HepG2 (cell line): ENCODE results near the gene DAB1. TPM values are rescaled to one million over a fixed set of nuclear protein-coding genes. Genes with fewer than 3 reads are reported as not detected.

Experiments
- ATAC-seq: fragments of 200-7000 bp; cut with Tn5 transposase; 3 replicates; pipeline ENCODE4 v1.9.1; 2020; ENCODE audit warnings: mild to moderate bottlenecking, moderate library complexity
- BruUV-seq: library from RNA; stranded (reverse); fragments of 400-500 nt; replicated peaks from 2 replicates; lab custom pipeline; 2021; lab: Mats Ljungman, UMichigan
- CTCF ChIA-PET: fragments of 300-600 bp; formaldehyde crosslinking; extraction: SDS; loops from one replicate; lab custom pipeline; 2021; ENCODE audit warnings: low total read pairs, inconsistent platforms, low intra/inter-chr PET ratio; lab: Yijun Ruan, JAX
- POLR2A ChIA-PET: fragments of 350-600 bp; sonication (Branson Sonifier 250); formaldehyde crosslinking; loops from one replicate; lab custom pipeline; 2020; ENCODE audit warnings: antibody characterized with exemption, inconsistent platforms; lab: Yijun Ruan, JAX
- DNase-seq: peaks from one replicate; pipeline ENCODE4 v3.0.0-alpha.2; 2015; ENCODE audit warnings: low spot score
- FAIRE-seq: peaks from 3 replicates; lab custom pipeline; 2011; peaks lifted over from hg19 to GRCh38; lab: Jason Lieb, UNC
- H2AFZ ChIP-seq: one replicate; pipeline ENCODE4 v1.6.1; 2011; ENCODE audit warnings: low read length, inconsistent platforms
- H3K27ac ChIP-seq: fragments of 300-600 bp; 3 replicates; pipeline ENCODE4 v1.8.0; 2011; ENCODE audit warnings: mixed run types, mild to moderate bottlenecking, mixed read lengths, low read length, inconsistent platforms; ENCODE audit not compliant: insufficient read depth; ENCODE audit errors: extremely low read length
- H3K27me3 ChIP-seq, 2 experiments: fragments of 200-600 bp in 1 of 2; 2 replicates in 1 of 2; 3 replicates in 1 of 2; pipeline versions ENCODE4 v1.6.0 to v1.8.0; 2011; ENCODE audit warnings: low read length in 2 of 2, mild to moderate bottlenecking in 2 of 2, moderate library complexity in 2 of 2, inconsistent platforms in 1 of 2; ENCODE audit not compliant: insufficient read depth in 2 of 2, control insufficient read depth in 1 of 2
- H3K36me3 ChIP-seq, 2 experiments: fragments of 200-600 bp in 1 of 2; replicated peaks in 1 of 2; 2 replicates in 1 of 2; 3 replicates in 1 of 2; pipeline versions ENCODE4 v1.5.1 to v1.8.0; 2011; ENCODE audit warnings: low read length in 2 of 2, inconsistent platforms in 1 of 2; ENCODE audit not compliant: insufficient read depth in 2 of 2, control insufficient read depth in 1 of 2
- H3K4me1 ChIP-seq: 2 replicates; pipeline ENCODE4 v1.5.1; 2012; ENCODE audit warnings: low read length, inconsistent platforms; ENCODE audit not compliant: insufficient read depth
- H3K4me2 ChIP-seq: 2 replicates; pipeline ENCODE4 v1.6.0; 2011; ENCODE audit warnings: low read depth, low read length, inconsistent platforms
- H3K4me3 ChIP-seq, 3 experiments: fragments of 200-600 bp in 1 of 3; sonication (generic), shearing (Covaris generic) in 1 of 3; replicated peaks in 1 of 3; 2 replicates each; pipeline ENCODE4 v1.5.1; 2011 to 2016; ENCODE audit warnings: low read length in 3 of 3, inconsistent platforms in 2 of 3, low read depth in 2 of 3, mild to moderate bottlenecking in 2 of 3, control low read depth in 1 of 3, mixed read lengths in 1 of 3; ENCODE audit not compliant: insufficient read depth in 1 of 3
- H3K79me2 ChIP-seq: one replicate; pipeline ENCODE4 v1.6.1; 2011; ENCODE audit warnings: low read length, inconsistent platforms; ENCODE audit not compliant: insufficient read depth
- H3K9ac ChIP-seq: 2 replicates; pipeline ENCODE4 v1.6.0; 2011; ENCODE audit warnings: mild to moderate bottlenecking, low read depth, low read length, inconsistent platforms; ENCODE audit not compliant: insufficient read depth
- H3K9me3 ChIP-seq: 2 replicates; pipeline ENCODE4 v1.5.1; 2012; ENCODE audit warnings: mild to moderate bottlenecking, low read length
- H4K20me1 ChIP-seq: 2 replicates; pipeline ENCODE4 v1.6.0; 2011; ENCODE audit warnings: inconsistent platforms, mild to moderate bottlenecking, low read length, moderate library complexity; ENCODE audit not compliant: insufficient read depth
- CCDC6 ChIP-seq: sonication (generic); formaldehyde crosslinking; IDR thresholded peaks from 2 replicates; pipeline ENCODE4 v1.8.1; 2022; ENCODE audit warnings: mild to moderate bottlenecking, missing genetic modification reagents, moderate library complexity
- HNF4A ChIP-seq: sonication (generic); formaldehyde crosslinking; IDR thresholded peaks from 2 replicates; pipeline ENCODE4 v1.4.0; 2020; ENCODE audit warnings: missing genetic modification reagents
- HNRNPLL ChIP-seq: fragments of 200-400 bp; formaldehyde crosslinking; IDR thresholded peaks from 2 replicates; pipeline ENCODE4 v1.6.1; 2017; ENCODE audit warnings: mild to moderate bottlenecking, low read depth, low read length; ENCODE audit not compliant: poor library complexity, severe bottlenecking
- RBFOX2 ChIP-seq: fragments of 200-400 bp; formaldehyde crosslinking; IDR thresholded peaks from 2 replicates; pipeline ENCODE4 v1.6.1; 2017; ENCODE audit warnings: low read depth, mild to moderate bottlenecking, low read length
- TBP ChIP-seq: sonication (generic); formaldehyde crosslinking; IDR thresholded peaks from 2 replicates; pipeline ENCODE4 v1.5.0; 2020; ENCODE audit warnings: missing genetic modification reagents
- TCF7L2 ChIP-seq: IDR thresholded peaks from 2 replicates; pipeline ENCODE4 v1.6.1; 2011; ENCODE audit warnings: mild to moderate bottlenecking, low read depth, low read length, moderate library complexity
- ZBTB49 ChIP-seq: sonication (generic); formaldehyde crosslinking; IDR thresholded peaks from 2 replicates; pipeline ENCODE4 v1.4.0; 2020; ENCODE audit warnings: missing genetic modification reagents, borderline replicate concordance
- ZNF280B ChIP-seq: sonication (generic); formaldehyde crosslinking; IDR thresholded peaks from 2 replicates; pipeline ENCODE4 v1.5.0; 2020; ENCODE audit warnings: missing genetic modification reagents, mild to moderate bottlenecking, borderline replicate concordance
- ZNF318 ChIP-seq: sonication (generic); formaldehyde crosslinking; IDR thresholded peaks from 2 replicates; pipeline ENCODE4 v1.4.0; 2020; ENCODE audit warnings: mild to moderate bottlenecking, missing genetic modification reagents
- ZNF660 ChIP-seq: sonication (generic); formaldehyde crosslinking; IDR thresholded peaks from 2 replicates; pipeline ENCODE4 v1.5.1; 2020; ENCODE audit warnings: mild to moderate bottlenecking, low read depth, missing genetic modification reagents, borderline replicate concordance
- ZNF709 ChIP-seq: sonication (generic); formaldehyde crosslinking; IDR thresholded peaks from 2 replicates; pipeline ENCODE4 v1.5.0; 2020; ENCODE audit warnings: mild to moderate bottlenecking, missing genetic modification reagents
- ZNF713 ChIP-seq: sonication (generic); formaldehyde crosslinking; IDR thresholded peaks from 2 replicates; pipeline ENCODE4 v1.4.0; 2020; ENCODE audit warnings: mild to moderate bottlenecking, missing genetic modification reagents
- ZSCAN21 ChIP-seq: sonication (generic); formaldehyde crosslinking; IDR thresholded peaks from 2 replicates; pipeline ENCODE4 v1.8.0; 2022; ENCODE audit warnings: mild to moderate bottlenecking, missing genetic modification reagents, moderate library complexity, borderline replicate concordance
- WGBS: methylation state at CpG from one replicate; pipeline ENCODE4 v1.1.6; 2017; ENCODE audit warnings: low lambda C conversion rate; 5-methylcytosine and 5-hydroxymethylcytosine counted together
- in situ Hi-C: cut with HindIII; loops from 2 replicates; pipeline ENCODE4 v1.10.0; 2017; ENCODE audit warnings: low pct_unique_long_range_greater_than_20kb; ENCODE audit not compliant: extremely low pct_ligation_motif_present
- intact Hi-C: fragments of 100-400 bp; cut with micrococcal nuclease; formaldehyde crosslinking; loops from one replicate; pipeline ENCODE4 v1.10.0; 2022; ENCODE audit not compliant: unreplicated experiment
- polyA plus RNA-seq, 8 experiments: library from polyadenylated mRNA; depleted of rRNA in 3 of 8; stranded (reverse) in 7 of 8; unstranded in 1 of 8; fragments of >200 nt; fragmentation: Illumina TruSeq in 4 of 8; extraction: Trizol in 4 of 8; gene quantifications; 2 replicates each; pipeline versions ENCODE4 v1.2.1 to v1.2.3, GENCODE V29; 2011 to 2016; ENCODE audit warnings: low read depth in 4 of 8, missing spikeins in 1 of 8, mixed read lengths in 1 of 8; ENCODE audit not compliant: insufficient read depth in 1 of 8
- total RNA-seq, 5 experiments: library from RNA; depleted of rRNA; stranded (reverse); fragments of >200 nt; fragmentation: Illumina TruSeq; extraction: Trizol; gene quantifications; 2 replicates each; pipeline ENCODE4 v1.2.3, GENCODE V29; 2016; ENCODE audit warnings: low read depth in 1 of 5

The DAB1 gene
- total and polyA plus RNA-seq, 2 of the 13 experiments (the other 11 are each of a cell fraction or from before 2014, with no cell fraction given): 0.04 to 0.13 TPM

GRCh38 chr1:57262472-57262871, 161.4 kb downstream of the DAB1 start:
- no TSS peak for BruUV-seq
- ATAC-seq: no peak
- intact Hi-C loops: no loop called here
- Histone ChIP-seq H2AFZ (no peak overlapping the region), H3K79me2 (no peaks in the 10 kb centered on the region), H3K9me3 (peaks cover 6% of the 10 kb centered on the region; the same call in 1 of the 2 replicates), H3K4me3 (no peak overlapping the region), H3K36me3 (no peaks in the 10 kb centered on the region), H3K27ac (no peak overlapping the region), H3K27me3 (no peaks in the 10 kb centered on the region), H3K9ac (no peak overlapping the region), H3K4me1 (no peaks in the 10 kb centered on the region), H3K4me2 (no peak overlapping the region), H4K20me1 (no peaks in the 10 kb centered on the region)
- in situ Hi-C loops: no loop called here
- WGBS: 76% methylated on average over 3 of the region's 3 CpGs
- CTCF ChIA-PET: no interaction called here
- FAIRE-seq: no peak
- POLR2A ChIA-PET: no interaction called here
- DNase-seq: no peak
- TF ChIP-seq ZBTB49 (CRISPR knock-in tag): no peak
- TF ChIP-seq ZNF318 (CRISPR knock-in tag): no peak
- TF ChIP-seq HNF4A: no peak
- no peak for TF ChIP-seq TBP
- no peak for TF ChIP-seq ZNF660 (CRISPR knock-in tag)
- TF ChIP-seq ZSCAN21: no peak
- TF ChIP-seq ZNF280B: no peak
- TF ChIP-seq ZNF709 (CRISPR knock-in tag): no peak
- TF ChIP-seq CCDC6 (CRISPR knock-in tag): no peak
- TF ChIP-seq HNRNPLL: no peak
- no peak for TF ChIP-seq ZNF713 (CRISPR knock-in tag)
- no peak for TF ChIP-seq RBFOX2
- no peak for TF ChIP-seq TCF7L2
